Activated effector memory CD4-positive, alpha-beta T cell treated with anti-CD3 and anti-CD28 coated beads, Interleukin-2, amount 50 U/mL, for 16 hours (primary cell): ENCODE measurements around the gene PNP.
"Not testable (repeated sequence)": the region's sequence is repeated elsewhere in the genome, so short reads cannot be mapped to it uniquely, and the experiment has no call there.

Experiments used
- DNase-seq: peaks from one replicate; pipeline ENCODE4 v3.0.0-alpha.2; 2020

PNP gene

GRCh38 chr14:20469242-20469889 lies at the start of gene PNP:
Gene PNP (plus strand): TSS chr14:20469406. CDS start chr14:20469525, 119 bp downstream.
- peak; percentile 94 for DNase-seq

GRCh38 chr14:20419419-20419818 lies 49.8 kb upstream of the PNP start:
- DNase-seq = no peak

- no peak for DNase-seq
Measured at GRCh38 chr14:20421267-20421666, 47.9 kb upstream of the PNP start.

- no peak for DNase-seq
Measured at GRCh38 chr14:20422886-20423285, 46.3 kb upstream of the PNP start.

GRCh38 chr14:20424851-20425250 lies 44.4 kb upstream of the PNP start:
- DNase-seq = no peak

GRCh38 chr14:20427231-20428009 lies 41.8 kb upstream of the PNP start:
- no peak for DNase-seq

GRCh38 chr14:20428010-20428365 lies 41.2 kb upstream of the PNP start:
- no peak for DNase-seq

- DNase-seq = no peak
Measured at GRCh38 chr14:20428802-20429201, 40.4 kb upstream of the PNP start.

- DNase-seq = no peak
Measured at GRCh38 chr14:20429801-20430669, 39.2 kb upstream of the PNP start.

- DNase-seq = no peak
Measured at GRCh38 chr14:20434701-20435581, 34.3 kb upstream of the PNP start.

- no peak for DNase-seq
Measured at GRCh38 chr14:20435582-20436362, 33.4 kb upstream of the PNP start, which contains the start of gene KLHL33. Gene KLHL33 (minus strand): TSS chr14:20436166. CDS start chr14:20435811, 355 bp downstream.

GRCh38 chr14:20436363-20436755 lies 32.8 kb upstream of the PNP start:
- DNase-seq = no peak

- DNase-seq = no peak
Measured at GRCh38 chr14:20438664-20439063, 30.5 kb upstream of the PNP start.

GRCh38 chr14:20440465-20440864 lies 28.7 kb upstream of the PNP start:
- no peak for DNase-seq

GRCh38 chr14:20440882-20441281 lies 28.3 kb upstream of the PNP start:
- no peak for DNase-seq

GRCh38 chr14:20441461-20441860 lies 27.7 kb upstream of the PNP start:
- DNase-seq = no peak

GRCh38 chr14:20443650-20444049 lies 25.6 kb upstream of the PNP start:
- DNase-seq = not testable (repeated sequence)

- no peak for DNase-seq
Measured at GRCh38 chr14:20446889-20447288, 22.3 kb upstream of the PNP start.

- not testable (repeated sequence) for DNase-seq
Measured at GRCh38 chr14:20452831-20453230, 16.4 kb upstream of the PNP start.

GRCh38 chr14:20454516-20455354 lies 14.5 kb upstream of the PNP start, which contains the start of the genes APEX1 and OSGEP:
Gene APEX1 (plus strand): TSS chr14:20455226. CDS start chr14:20455646, 420 bp downstream.
Gene OSGEP (minus strand): TSS chr14:20454812. CDS start chr14:20454683, 129 bp downstream.
- DNase-seq = peak; percentile 99
